ENCODE results near the gene PI16. TPM values are rescaled to one million over a fixed set of nuclear protein-coding genes. Genes with fewer than 3 reads are reported as not detected.
A peak's percentile ranks its signal among the peaks of the same experiment; 100 is the strongest.

PI16 gene
- total RNA-seq (10 to 100 TPM in 9 of 10 donors, 1 to 10 TPM in 1; 4.4 to 38.9 (median 18.7) TPM), polyA plus RNA-seq (10 to 100 TPM in 1 of 2 donors, 1 to 10 TPM in 1; 6.3 to 38.6 TPM)
- long read RNA-seq, donor 1, partial matches to known transcripts: 4 of 6 reads
- long read RNA-seq, donor 1, other reads (novel, unspliced or antisense): 1 of 6 reads
- long read RNA-seq, donor 2, partial matches to known transcripts: 1 of 6 reads
- long read RNA-seq, donor 2, other reads (novel, unspliced or antisense): 3 of 6 reads
- long read RNA-seq, donor 3, transcript PI16-201 (7 exons, 2,190 nt): major isoform, 13 of 16 reads
- long read RNA-seq, donor 3, partial matches to known transcripts: 0 of 16 reads
- long read RNA-seq, donor 3, other reads (novel, unspliced or antisense): 3 of 16 reads

GRCh38 chr6:36954262-36954931 lies at the start of gene PI16:
Gene PI16 (plus strand): TSS chr6:36954738. CDS start chr6:36954761, 23 bp downstream.
- Histone ChIP-seq H3K9me3 (no peaks in the 10 kb centered on the region), H3K4me1 (peaks cover 0 to 28% (median 5%) of the 10 kb centered on the region in 9 donors), H3K36me3 (no peaks in the 10 kb centered on the region), H3K27me3 (peaks cover 0 to 6% (median 0%) of the 10 kb centered on the region in 7 donors), H3K4me3 (peak within 1 kb of the TSS in 7 of 10 donors; percentile 9 to 44 (median 40)), H3K27ac (peak within 1 kb of the TSS in 5 of 10 donors; percentile 31 to 74 (median 43))
- WGBS, 2 donors: 66% methylated on average over 14 of the region's 14 CpGs
- DNase-seq (no peak), ATAC-seq (peak in 6 of 8 donors; percentile 15 to 75 (median 38))
- no peak for TF ChIP-seq CTCF (IDR thresholded peaks at IDR 0.05)
- intact Hi-C loops (cut with DNase I): no loop called here

GRCh38 chr6:36904851-36905393 lies 49.6 kb upstream of the PI16 start:
- DNase-seq (no peak), ATAC-seq (no peak)
- Histone ChIP-seq H3K4me1 (peaks cover 8 to 52% (median 31%) of the 10 kb centered on the region in 9 donors), H3K27ac (peak overlapping the region in 1 of 10 donors; percentile 2), H3K4me3 (no peak overlapping the region), H3K9me3 (no peaks in the 10 kb centered on the region), H3K36me3 (peaks cover 0 to 94% (median 47%) of the 10 kb centered on the region in 9 donors), H3K27me3 (no peaks in the 10 kb centered on the region)
- intact Hi-C loops (cut with DNase I): loop anchor here in 3 of 10 donors (5.0 kb wide), 2 partner anchors 72 to 82 kb away; partner anchors contain the start of gene MTCH1 (in 1 of the 3)
- WGBS, 2 donors: 96 to 97% methylated on average over 5 of the region's 5 CpGs
- no peak for TF ChIP-seq CTCF (IDR thresholded peaks at IDR 0.05)

GRCh38 chr6:36906539-36907325 lies 47.8 kb upstream of the PI16 start:
- Histone ChIP-seq H3K36me3 (peaks cover 0 to 90% (median 36%) of the 10 kb centered on the region in 9 donors), H3K4me1 (peaks cover 8 to 55% (median 37%) of the 10 kb centered on the region in 9 donors), H3K4me3 (no peak overlapping the region), H3K27me3 (no peaks in the 10 kb centered on the region), H3K9me3 (no peaks in the 10 kb centered on the region), H3K27ac (peak overlapping the region in 9 of 10 donors; percentile 41 to 77 (median 62))
- no peak for TF ChIP-seq CTCF (IDR thresholded peaks at IDR 0.05)
- ATAC-seq (peak; percentile 78 to 95 (median 86)), DNase-seq (peak; percentile 67 to 77)
- WGBS, 2 donors: 17 to 18% methylated on average over 2 of the region's 2 CpGs
- intact Hi-C loops (cut with DNase I): loop anchor here in 3 of 10 donors (5.0 kb wide), 2 partner anchors 71 to 81 kb away; partner anchors contain the start of gene MTCH1 (in 1 of the 3)
